Lung (tissue), 12 donors: ENCODE measurements around the gene GCHFR. TPM values are rescaled to one million over a fixed set of nuclear protein-coding genes. Genes with fewer than 3 reads are reported as not detected.

Experiments used
- ATAC-seq: fragments of 200-7000 bp; cut with Tn5 transposase; one replicate; pipeline ENCODE4 v1.9.1; 2020; ENCODE audit warnings: moderate number of reproducible peaks; ENCODE audit not compliant: insufficient read depth, low FRiP score
- DNase-seq, 3 donors: peaks; one replicate each; pipeline ENCODE4 v3.0.0-alpha.2; 2013 to 2017
- H3K27ac ChIP-seq, 2 donors: one replicate each; pipeline ENCODE4 v1.5.1; 2013; ENCODE audit warnings: mild to moderate bottlenecking in 2 of 2, moderate library complexity in 2 of 2, control low read depth in 1 of 2, inconsistent platforms in 1 of 2, low read depth in 1 of 2, low read length in 1 of 2
- H3K27me3 ChIP-seq, 3 donors: one replicate each; pipeline ENCODE4 v1.5.1; 2013; ENCODE audit warnings: low read length in 2 of 3; ENCODE audit not compliant: control insufficient read depth in 3 of 3, insufficient read depth in 3 of 3
- H3K36me3 ChIP-seq, 4 donors: one replicate each; pipeline ENCODE4 v1.5.1; 2013; ENCODE audit warnings: low read length in 4 of 4, mild to moderate bottlenecking in 1 of 4, moderate library complexity in 1 of 4; ENCODE audit not compliant: control insufficient read depth in 4 of 4, insufficient read depth in 4 of 4
- H3K4me1 ChIP-seq, 5 donors: one replicate each; pipeline ENCODE4 v1.5.1; 2013; ENCODE audit warnings: low read length in 5 of 5, mild to moderate bottlenecking in 2 of 5, moderate library complexity in 1 of 5; ENCODE audit not compliant: control insufficient read depth in 5 of 5, insufficient read depth in 5 of 5
- H3K4me3 ChIP-seq: one replicate; pipeline ENCODE4 v1.5.1; 2013; ENCODE audit warnings: mild to moderate bottlenecking, control low read depth, moderate library complexity
- H3K9ac ChIP-seq, 2 donors: one replicate each; pipeline ENCODE4 v1.5.1; 2013; ENCODE audit warnings: low read length in 2 of 2, control low read depth in 1 of 2; ENCODE audit not compliant: insufficient read depth in 1 of 2
- H3K9me3 ChIP-seq, 4 donors: one replicate each; pipeline ENCODE4 v1.5.1; 2013; ENCODE audit warnings: low read length in 3 of 4, mild to moderate bottlenecking in 1 of 4, moderate library complexity in 1 of 4; ENCODE audit not compliant: control insufficient read depth in 4 of 4, insufficient read depth in 3 of 4
- WGBS, 2 donors: extraction: QIAGEN DNeasy Blood & Tissue Kit; methylation state at CpG; one replicate each; pipeline ENCODE4 v1.1.7; 2013; 5-methylcytosine and 5-hydroxymethylcytosine counted together
- polyA plus RNA-seq, 2 donors: library from polyadenylated mRNA; stranded (reverse); fragments of 200-250 nt; gene quantifications; one replicate each; pipeline ENCODE4 v1.2.1, GENCODE V29; 2013
- total RNA-seq, 2 donors: library from RNA; depleted of rRNA in 1 of 2; stranded (reverse); fragments of >200 nt in 1 of 2; gene quantifications; one replicate each; pipeline ENCODE4 v1.2.1, GENCODE V29; 2014 to 2021
- TF ChIP-seq, protein P1 (sequence below): IDR thresholded peaks from 2 replicates; pipeline ENCODE4 v1.5.1; 2012; ENCODE audit warnings: mild to moderate bottlenecking; ENCODE audit errors: control extremely low read depth, extremely low read depth
- donor health status: control.
- donor health status: control.
- donor health status: Bipolar disorder and iron deficiency.
- donor health status: healthy.
- donor health status: DM: yes; HTN: yes; CAD: no.

GCHFR gene
- total and polyA plus RNA-seq, 4 donors = 12.5 to 125 (median 69.6) TPM

DNA sequence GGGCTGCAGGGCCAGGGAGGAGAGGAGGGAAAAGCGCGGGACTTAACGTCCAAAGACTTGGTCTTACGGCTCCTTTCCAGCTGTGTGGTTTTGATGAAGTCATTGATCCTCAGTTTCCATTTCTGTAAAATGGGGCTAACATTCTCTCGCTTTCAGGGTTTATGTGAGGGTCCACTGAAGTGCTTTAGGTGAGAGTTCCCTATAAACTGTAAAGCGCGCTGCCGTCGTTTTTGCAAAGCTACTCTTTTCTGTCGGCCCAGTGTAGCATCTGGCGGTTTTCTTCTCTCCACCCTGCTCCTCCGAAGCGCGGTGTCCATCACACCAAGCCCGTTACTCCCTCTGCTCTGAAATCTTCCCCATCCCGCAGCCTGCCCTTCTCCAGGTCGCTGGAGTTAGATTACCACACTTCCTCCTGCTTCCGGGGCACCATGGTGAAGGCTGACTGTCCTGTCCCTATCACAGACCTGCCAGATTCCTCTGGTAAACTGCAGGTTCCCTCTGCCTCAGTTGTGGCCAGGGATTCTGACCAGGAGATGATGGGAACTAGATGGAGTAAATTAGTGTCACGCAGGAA, 44.1 kb downstream of the GCHFR start:
- DNase-seq (no peak), ATAC-seq (no peak)
- Histone ChIP-seq H3K9me3 (no peaks in the 10 kb centered on the region), H3K27ac (no peak overlapping the region), H3K27me3 (no peaks in the 10 kb centered on the region), H3K4me3 (peak overlapping the region; percentile 53), H3K36me3 (peaks cover 0 to 12% (median 7%) of the 10 kb centered on the region in 4 donors), H3K4me1 (peaks cover 0 to 12% (median 5%) of the 10 kb centered on the region in 5 donors), H3K9ac (peak overlapping the region in 1 of 2 donors; percentile 11)
- TF ChIP-seq, protein P1, sequence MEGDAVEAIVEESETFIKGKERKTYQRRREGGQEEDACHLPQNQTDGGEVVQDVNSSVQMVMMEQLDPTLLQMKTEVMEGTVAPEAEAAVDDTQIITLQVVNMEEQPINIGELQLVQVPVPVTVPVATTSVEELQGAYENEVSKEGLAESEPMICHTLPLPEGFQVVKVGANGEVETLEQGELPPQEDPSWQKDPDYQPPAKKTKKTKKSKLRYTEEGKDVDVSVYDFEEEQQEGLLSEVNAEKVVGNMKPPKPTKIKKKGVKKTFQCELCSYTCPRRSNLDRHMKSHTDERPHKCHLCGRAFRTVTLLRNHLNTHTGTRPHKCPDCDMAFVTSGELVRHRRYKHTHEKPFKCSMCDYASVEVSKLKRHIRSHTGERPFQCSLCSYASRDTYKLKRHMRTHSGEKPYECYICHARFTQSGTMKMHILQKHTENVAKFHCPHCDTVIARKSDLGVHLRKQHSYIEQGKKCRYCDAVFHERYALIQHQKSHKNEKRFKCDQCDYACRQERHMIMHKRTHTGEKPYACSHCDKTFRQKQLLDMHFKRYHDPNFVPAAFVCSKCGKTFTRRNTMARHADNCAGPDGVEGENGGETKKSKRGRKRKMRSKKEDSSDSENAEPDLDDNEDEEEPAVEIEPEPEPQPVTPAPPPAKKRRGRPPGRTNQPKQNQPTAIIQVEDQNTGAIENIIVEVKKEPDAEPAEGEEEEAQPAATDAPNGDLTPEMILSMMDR = no peak
- WGBS, 2 donors = 9 to 29% methylated on average over 19 of the region's 19 CpGs

DNA sequence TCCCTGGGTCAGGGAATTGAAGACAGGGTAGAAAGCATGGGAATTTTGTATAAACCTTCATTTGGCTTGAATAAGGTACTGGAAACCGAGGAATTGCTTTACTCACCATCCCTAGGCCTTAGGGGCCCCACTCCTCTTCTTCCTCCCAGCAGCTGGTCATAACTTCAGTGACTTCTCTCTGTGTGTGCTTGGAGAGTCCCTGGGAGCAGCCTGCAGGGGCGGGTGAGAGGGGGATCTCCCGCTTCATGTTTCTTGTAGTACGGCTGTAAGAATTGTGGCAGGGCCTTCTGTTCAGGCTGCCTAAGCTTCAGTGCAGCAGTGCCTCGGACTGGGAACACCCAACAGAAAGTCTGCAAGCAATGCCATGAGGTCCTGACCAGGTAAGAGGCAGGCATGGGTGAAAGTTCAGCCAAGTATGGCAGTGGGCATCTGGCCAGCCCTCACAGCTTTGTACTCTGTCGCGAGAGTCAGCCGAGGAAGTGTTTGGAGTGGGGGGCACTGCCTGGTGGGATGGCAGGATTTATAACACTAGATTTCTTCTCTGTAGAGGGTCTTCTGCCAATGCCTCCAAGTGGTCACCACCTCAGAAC, 45.1 kb downstream of the GCHFR start:
- Histone ChIP-seq H3K27ac (no peak overlapping the region), H3K4me1 (peaks cover 0 to 12% (median 5%) of the 10 kb centered on the region in 5 donors), H3K27me3 (no peaks in the 10 kb centered on the region), H3K9ac (no peak overlapping the region), H3K9me3 (no peaks in the 10 kb centered on the region), H3K36me3 (peaks cover 0 to 15% (median 11%) of the 10 kb centered on the region in 4 donors), H3K4me3 (no peak overlapping the region)
- WGBS, 2 donors = 77 to 89% methylated on average over 8 of the region's 8 CpGs
- TF ChIP-seq, protein P1 = no peak
- DNase-seq (no peak), ATAC-seq (no peak)

DNA sequence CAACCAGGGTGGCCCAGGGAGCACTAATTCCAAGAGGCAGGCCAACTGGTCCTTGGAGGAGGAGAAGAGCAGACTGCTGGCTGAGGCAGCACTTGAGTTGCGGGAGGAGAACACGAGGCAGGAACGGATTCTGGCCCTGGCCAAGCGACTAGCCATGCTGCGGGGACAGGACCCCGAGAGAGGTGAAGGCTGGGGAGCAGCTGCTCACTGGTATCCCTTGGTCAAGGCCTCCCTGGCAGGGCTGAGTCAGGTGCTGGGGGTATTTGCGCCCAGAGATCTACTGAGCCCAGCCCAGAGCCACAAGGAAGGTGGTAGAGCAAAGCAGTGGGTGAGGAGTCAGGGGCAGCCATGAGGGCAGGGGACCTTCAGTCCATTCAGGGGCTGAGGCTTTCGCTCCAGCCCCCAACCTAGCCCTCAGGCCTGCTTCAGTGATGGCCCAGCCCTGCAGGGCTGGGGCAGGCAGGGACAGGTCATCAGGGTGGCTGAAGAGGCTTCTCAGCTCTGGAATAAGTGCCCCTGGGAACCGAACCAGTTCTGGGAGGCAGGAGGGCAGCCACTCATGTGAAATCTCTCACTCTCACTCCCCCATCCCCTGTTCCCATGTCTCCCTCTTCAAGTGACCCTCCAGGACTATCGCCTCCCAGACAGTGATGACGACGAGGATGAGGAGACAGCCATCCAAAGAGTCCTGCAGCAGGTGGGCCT, 49.0 kb downstream of the GCHFR start:
- H3K36me3 ChIP-seq = peaks cover 0 to 17% (median 12%) of the 10 kb centered on the region in 4 donors
- no peak for DNase-seq
- no peak overlapping the region for H3K9ac ChIP-seq
- H3K4me1 ChIP-seq = peaks cover 0 to 24% (median 5%) of the 10 kb centered on the region in 5 donors
- no peak overlapping the region for H3K4me3 ChIP-seq
- ATAC-seq = no peak
- TF ChIP-seq, protein P1 = no peak
- WGBS, 2 donors = 92 to 98% methylated on average over 11 to 12 of the region's 12 CpGs
- H3K27ac ChIP-seq = no peak overlapping the region
- H3K27me3 ChIP-seq = no peaks in the 10 kb centered on the region
- no peaks in the 10 kb centered on the region for H3K9me3 ChIP-seq
